Keratinocyte (primary cell): Measurements from ENCODE around the gene CAMP. TPM values are rescaled to one million over a fixed set of nuclear protein-coding genes. Genes with fewer than 3 reads are reported as not detected.

Source experiments
- DNase-seq: peaks from one replicate; pipeline ENCODE4 v3.0.0-alpha.2; 2011; ENCODE audit warnings: low read depth, missing footprints, low spot score
- FAIRE-seq: peaks from 2 replicates; lab custom pipeline; 2011; peaks lifted over from hg19 to GRCh38; lab: Jason Lieb, UNC
- H2AFZ ChIP-seq: 2 replicates; pipeline ENCODE4 v1.6.0; 2012; ENCODE audit warnings: low read length, control low read depth, inconsistent platforms; ENCODE audit not compliant: control insufficient read depth
- H3K27ac ChIP-seq: 2 replicates; pipeline ENCODE4 v1.5.1; 2011; ENCODE audit warnings: low read length; ENCODE audit not compliant: control insufficient read depth, insufficient read depth
- H3K27me3 ChIP-seq: 3 replicates; pipeline ENCODE4 v1.6.0; 2011; ENCODE audit warnings: low read length; ENCODE audit not compliant: control insufficient read depth, insufficient read depth; ENCODE audit errors: extremely low read depth
- H3K36me3 ChIP-seq, 2 experiments: 2 replicates in 1 of 2; 3 replicates in 1 of 2; pipeline ENCODE4 v1.5.1; 2011; ENCODE audit warnings: low read length in 2 of 2, mild to moderate bottlenecking in 1 of 2; ENCODE audit not compliant: control insufficient read depth in 2 of 2, insufficient read depth in 2 of 2; ENCODE audit errors: extremely low read depth in 1 of 2
- H3K4me1 ChIP-seq: 3 replicates; pipeline ENCODE4 v1.5.1; 2011; ENCODE audit warnings: low read length; ENCODE audit not compliant: control insufficient read depth, insufficient read depth; ENCODE audit errors: extremely low read depth
- H3K4me2 ChIP-seq: 3 replicates; pipeline ENCODE4 v1.6.0; 2011; ENCODE audit warnings: low read depth, low read length; ENCODE audit not compliant: control insufficient read depth, insufficient read depth; ENCODE audit errors: extremely low read depth
- H3K4me3 ChIP-seq, 3 experiments: fragments of 200-600 bp in 1 of 3; sonication (generic) in 1 of 3; 2 replicates in 2 of 3; 3 replicates in 1 of 3; pipeline ENCODE4 v1.5.1; 2011 to 2016; ENCODE audit warnings: low read length in 3 of 3, mild to moderate bottlenecking in 3 of 3, control low read depth in 2 of 3, inconsistent platforms in 1 of 3, low read depth in 1 of 3, mixed read lengths in 1 of 3, mixed run types in 1 of 3, moderate library complexity in 1 of 3; ENCODE audit not compliant: control insufficient read depth in 2 of 3, insufficient read depth in 2 of 3; ENCODE audit errors: extremely low read depth in 1 of 3
- H3K79me2 ChIP-seq: 2 replicates; pipeline ENCODE4 v1.6.0; 2012; ENCODE audit warnings: low read length; ENCODE audit not compliant: control insufficient read depth, insufficient read depth
- H3K9ac ChIP-seq: 3 replicates; pipeline ENCODE4 v1.6.0; 2011; ENCODE audit warnings: low read length; ENCODE audit not compliant: control insufficient read depth, insufficient read depth; ENCODE audit errors: extremely low read depth
- H3K9me1 ChIP-seq: 3 replicates; pipeline ENCODE4 v1.6.0; 2011; ENCODE audit warnings: low read length; ENCODE audit not compliant: control insufficient read depth, insufficient read depth; ENCODE audit errors: extremely low read depth
- H3K9me3 ChIP-seq: 2 replicates; pipeline ENCODE4 v1.5.1; 2012; ENCODE audit warnings: low read depth, low read length; ENCODE audit not compliant: control insufficient read depth
- H4K20me1 ChIP-seq: 3 replicates; pipeline ENCODE4 v1.6.0; 2011; ENCODE audit warnings: low read length; ENCODE audit not compliant: control insufficient read depth, insufficient read depth; ENCODE audit errors: extremely low read depth
- EZH2 ChIP-seq: IDR thresholded peaks from one replicate; pipeline ENCODE4 v1.6.1; 2012; ENCODE audit warnings: inconsistent platforms, mild to moderate bottlenecking, low read length, moderate library complexity
- dilution Hi-C: fragments of 300-500 bp; cut with MboI; formaldehyde crosslinking; loops from one replicate; pipeline ENCODE4 v1.7.0; 2020; ENCODE audit warnings: low sequenced_read_pairs; ENCODE audit not compliant: extremely low pct_ligation_motif_present
- polyA plus RNA-seq, 5 experiments: library from polyadenylated mRNA; depleted of rRNA in 3 of 5; stranded (reverse) in 3 of 5; stranded (forward) in 1 of 5; unstranded in 1 of 5; fragments of >200 nt; gene quantifications; 1 replicate in 1 of 5; 2 replicates in 3 of 5; 3 replicates in 1 of 5; pipeline versions ENCODE4 v1.2.1 to v1.2.3, GENCODE V29; 2011 to 2012; ENCODE audit warnings: missing spikeins in 2 of 5, low read depth in 1 of 5, low replicate concordance in 1 of 5
- TF ChIP-seq, protein P1 (sequence below), 3 experiments: IDR thresholded peaks in 1 of 3; conservative IDR thresholded peaks in 1 of 3; optimal IDR thresholded peaks in 1 of 3; 2 replicates in 2 of 3; 3 replicates in 1 of 3; pipeline versions ENCODE3 to v1.5.1; 2011; ENCODE audit warnings: low read length in 3 of 3, mild to moderate bottlenecking in 3 of 3, moderate library complexity in 2 of 3, control low read depth in 1 of 3, inconsistent platforms in 1 of 3; ENCODE audit not compliant: insufficient read depth in 2 of 3; ENCODE audit errors: extremely low read depth in 1 of 3

Gene CAMP
- polyA plus RNA-seq, 1 donor (not counting 4 experiments of a cell fraction or from before 2014, with no cell fraction given) = 0.66 TPM

DNA sequence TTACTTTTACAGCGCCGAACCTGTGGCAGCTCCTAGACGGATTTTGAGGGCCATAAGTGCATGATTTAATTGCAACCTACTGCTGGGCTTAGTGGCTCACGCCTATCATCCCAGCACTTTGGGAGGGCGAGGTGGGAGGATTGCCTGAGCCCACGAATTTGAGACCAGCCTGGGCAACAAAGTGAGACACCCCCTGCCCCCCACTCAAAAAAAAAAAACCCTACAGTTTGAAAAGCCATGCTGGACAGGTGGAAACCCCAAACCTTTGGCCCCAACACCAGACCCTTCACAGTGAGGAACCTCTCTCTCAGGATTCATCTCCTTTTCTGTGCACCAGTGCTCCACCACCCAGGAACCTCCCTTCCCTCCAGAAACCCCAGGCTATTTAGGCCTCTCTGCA lies 34.0 kb upstream of the CAMP start:
- no peak for FAIRE-seq
- Histone ChIP-seq H2AFZ (no peak overlapping the region), H3K4me1 (peaks cover 23% of the 10 kb centered on the region), H3K9me1 (peaks cover 4% of the 10 kb centered on the region), H3K79me2 (peaks cover 20% of the 10 kb centered on the region), H3K27ac (no peak overlapping the region), H4K20me1 (no peaks in the 10 kb centered on the region), H3K9me3 (no peaks in the 10 kb centered on the region), H3K4me3 (no peak overlapping the region), H3K4me2 (no peak overlapping the region), H3K9ac (no peak overlapping the region), H3K36me3 (peaks cover 0 to 8% of the 10 kb centered on the region in 2 experiments), H3K27me3 (no peaks in the 10 kb centered on the region)
- no peak for DNase-seq
- TF ChIP-seq, protein P1, sequence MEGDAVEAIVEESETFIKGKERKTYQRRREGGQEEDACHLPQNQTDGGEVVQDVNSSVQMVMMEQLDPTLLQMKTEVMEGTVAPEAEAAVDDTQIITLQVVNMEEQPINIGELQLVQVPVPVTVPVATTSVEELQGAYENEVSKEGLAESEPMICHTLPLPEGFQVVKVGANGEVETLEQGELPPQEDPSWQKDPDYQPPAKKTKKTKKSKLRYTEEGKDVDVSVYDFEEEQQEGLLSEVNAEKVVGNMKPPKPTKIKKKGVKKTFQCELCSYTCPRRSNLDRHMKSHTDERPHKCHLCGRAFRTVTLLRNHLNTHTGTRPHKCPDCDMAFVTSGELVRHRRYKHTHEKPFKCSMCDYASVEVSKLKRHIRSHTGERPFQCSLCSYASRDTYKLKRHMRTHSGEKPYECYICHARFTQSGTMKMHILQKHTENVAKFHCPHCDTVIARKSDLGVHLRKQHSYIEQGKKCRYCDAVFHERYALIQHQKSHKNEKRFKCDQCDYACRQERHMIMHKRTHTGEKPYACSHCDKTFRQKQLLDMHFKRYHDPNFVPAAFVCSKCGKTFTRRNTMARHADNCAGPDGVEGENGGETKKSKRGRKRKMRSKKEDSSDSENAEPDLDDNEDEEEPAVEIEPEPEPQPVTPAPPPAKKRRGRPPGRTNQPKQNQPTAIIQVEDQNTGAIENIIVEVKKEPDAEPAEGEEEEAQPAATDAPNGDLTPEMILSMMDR (optimal IDR thresholded peaks at IDR 0.05 in 1 of 3, IDR thresholded peaks at IDR 0.05 in 1 of 3, conservative IDR thresholded peaks at IDR 0.05 in 1 of 3; ENCODE audit: extremely low read depth in 1 of 3, insufficient read depth in 2 of 3, low read length in 3 of 3) = no peak
- no peak for TF ChIP-seq EZH2
- dilution Hi-C loops = no loop called here

DNA sequence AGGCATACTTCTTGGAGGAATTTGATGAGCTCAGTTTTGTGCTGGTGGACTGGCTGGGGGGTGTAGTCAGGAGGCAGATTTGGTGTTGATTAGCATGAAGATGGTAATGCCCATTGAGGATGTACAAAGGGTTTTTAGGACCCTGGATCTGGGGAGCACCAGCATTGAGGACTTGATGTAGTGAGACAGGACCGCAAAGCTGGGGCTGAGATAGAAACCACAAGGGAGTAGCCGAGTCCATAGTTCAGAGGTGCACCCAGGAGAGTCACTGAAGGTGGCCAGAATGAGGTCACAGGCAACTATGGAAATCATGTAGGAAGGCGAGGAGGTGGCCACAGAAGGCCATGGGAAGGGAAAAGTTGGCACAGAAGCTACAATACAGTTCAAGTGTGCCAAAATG lies 32.4 kb upstream of the CAMP start:
- Histone ChIP-seq H3K9me3 (no peaks in the 10 kb centered on the region), H3K27me3 (no peaks in the 10 kb centered on the region), H4K20me1 (no peaks in the 10 kb centered on the region), H3K27ac (no peak overlapping the region), H2AFZ (no peak overlapping the region), H3K9me1 (peaks cover 4% of the 10 kb centered on the region), H3K4me3 (no peak overlapping the region), H3K4me1 (peaks cover 19% of the 10 kb centered on the region), H3K4me2 (no peak overlapping the region), H3K36me3 (peaks cover 0 to 1% of the 10 kb centered on the region in 2 experiments), H3K9ac (no peak overlapping the region), H3K79me2 (peaks cover 16% of the 10 kb centered on the region)
- dilution Hi-C loops = no loop called here
- TF ChIP-seq, protein P1 (optimal IDR thresholded peaks at IDR 0.05 in 1 of 3, IDR thresholded peaks at IDR 0.05 in 1 of 3, conservative IDR thresholded peaks at IDR 0.05 in 1 of 3; ENCODE audit: extremely low read depth in 1 of 3, insufficient read depth in 2 of 3, low read length in 3 of 3) = no peak
- no peak for TF ChIP-seq EZH2
- DNase-seq (no peak), FAIRE-seq (no peak)
